GM12878 (cell line): Measurements from ENCODE around the gene MOK. TPM values are rescaled to one million over a fixed set of nuclear protein-coding genes. Genes with fewer than 3 reads are reported as not detected.

Experiments
- ATAC-seq: fragments of 200-7000 bp; cut with Tn5 transposase; 3 replicates; pipeline ENCODE4 v1.9.1; 2020; ENCODE audit warnings: mild to moderate bottlenecking, moderate library complexity
- BruUV-seq: library from RNA; stranded (reverse); fragments of 400-500 nt; replicated peaks from 2 replicates; lab custom pipeline; 2021; lab: Mats Ljungman, UMichigan
- CTCF ChIA-PET: fragments of 300-600 bp; sonication (Branson Sonifier 250); formaldehyde crosslinking; extraction: SDS; loops from one replicate; lab custom pipeline; 2021; ENCODE audit warnings: inconsistent platforms; lab: Yijun Ruan, JAX
- POLR2A ChIA-PET: fragments of 350-600 bp; formaldehyde crosslinking; extraction: SDS; loops from one replicate; lab custom pipeline; 2021; ENCODE audit warnings: inconsistent platforms; lab: Charles Lee
- RAD21 ChIA-PET: fragments of 300-600 bp; sonication (Branson Sonifier 250); formaldehyde crosslinking; loops from one replicate; lab custom pipeline; 2023; ENCODE audit warnings: antibody characterized with exemption; ENCODE audit not compliant: unreplicated experiment; lab: Charles Lee
- SMC1A ChIA-PET: fragments of 300-600 bp; sonication (Branson Sonifier 250); formaldehyde crosslinking; loops from one replicate; lab custom pipeline; 2023; ENCODE audit not compliant: unreplicated experiment, uncharacterized antibody; lab: Charles Lee
- DNase-seq: peaks from one replicate; pipeline ENCODE4 v3.0.0-alpha.2; 2011; ENCODE audit warnings: low read depth, low spot score
- FAIRE-seq: peaks from 3 replicates; lab custom pipeline; 2011; peaks lifted over from hg19 to GRCh38; lab: Jason Lieb, UNC
- H2AFZ ChIP-seq: 2 replicates; pipeline ENCODE4 v1.6.0; 2011; ENCODE audit warnings: low read depth, low read length, control low read depth; ENCODE audit not compliant: control insufficient read depth
- H3K27ac ChIP-seq: 2 replicates; pipeline ENCODE4 v1.5.1; 2011; ENCODE audit warnings: control low read depth; ENCODE audit not compliant: control insufficient read depth, insufficient read depth
- H3K27me3 ChIP-seq, 2 experiments: replicated peaks in 1 of 2; 2 replicates each; pipeline versions ENCODE4 v1.6.0 to v1.6.1; 2011; ENCODE audit warnings: low read length in 1 of 2; ENCODE audit not compliant: control insufficient read depth in 2 of 2, insufficient read depth in 2 of 2
- H3K36me3 ChIP-seq, 2 experiments: 2 replicates each; pipeline ENCODE4 v1.5.1; 2011; ENCODE audit warnings: low read length in 1 of 2; ENCODE audit not compliant: control insufficient read depth in 2 of 2, insufficient read depth in 2 of 2
- H3K4me1 ChIP-seq: 2 replicates; pipeline ENCODE4 v1.6.1; 2011; ENCODE audit warnings: mild to moderate bottlenecking, low read length, moderate library complexity, mixed read lengths; ENCODE audit not compliant: control insufficient read depth, insufficient read depth
- H3K4me2 ChIP-seq: 2 replicates; pipeline ENCODE4 v1.6.0; 2011; ENCODE audit warnings: control low read depth; ENCODE audit not compliant: control insufficient read depth, insufficient read depth
- H3K4me3 ChIP-seq: fragments of 200-600 bp; sonication (generic); 2 replicates; pipeline ENCODE4 v1.5.1; 2016
- H3K79me2 ChIP-seq: 2 replicates; pipeline ENCODE4 v1.6.0; 2011; ENCODE audit warnings: low read length; ENCODE audit not compliant: control insufficient read depth, insufficient read depth
- H3K9ac ChIP-seq: 2 replicates; pipeline ENCODE4 v1.8.0; 2011; ENCODE audit warnings: low read length, control low read depth, mixed read lengths; ENCODE audit not compliant: control insufficient read depth, insufficient read depth
- H3K9me3 ChIP-seq: replicated peaks from 3 replicates; pipeline ENCODE4 v1.5.1; 2011; ENCODE audit warnings: mild to moderate bottlenecking, low read length; ENCODE audit not compliant: control insufficient read depth, insufficient read depth
- H4K20me1 ChIP-seq: 2 replicates; pipeline ENCODE4 v1.6.0; 2011; ENCODE audit not compliant: control insufficient read depth, insufficient read depth
- CHD1 ChIP-seq: IDR thresholded peaks from 2 replicates; pipeline ENCODE4 v1.6.1; 2012; ENCODE audit warnings: low read depth, low read length, improper control_type of control experiment
- E2F8 ChIP-seq: fragments of 450-650 bp; IDR thresholded peaks from 2 replicates; pipeline ENCODE4 v1.6.1; 2018; ENCODE audit warnings: mild to moderate bottlenecking, low read depth, moderate library complexity; ENCODE audit not compliant: partially characterized antibody
- GATAD2B ChIP-seq: fragments of 450-650 bp; conservative IDR thresholded peaks from 2 replicates; pipeline ENCODE4 v1.6.1; 2017; ENCODE audit warnings: low read depth, mild to moderate bottlenecking, moderate library complexity
- JUNB ChIP-seq: IDR thresholded peaks from 2 replicates; pipeline ENCODE4 v1.6.1; 2016; ENCODE audit warnings: antibody characterized with exemption, mild to moderate bottlenecking
- NKRF ChIP-seq: fragments of 450-650 bp; conservative IDR thresholded peaks from 2 replicates; pipeline ENCODE4 v1.6.1; 2017; ENCODE audit warnings: mild to moderate bottlenecking, moderate library complexity
- NR2C1 ChIP-seq: fragments of 450-650 bp; IDR thresholded peaks from 2 replicates; pipeline ENCODE4 v1.6.1; 2017; ENCODE audit warnings: antibody characterized with exemption, mild to moderate bottlenecking, moderate library complexity
- PAX5 ChIP-seq: IDR thresholded peaks from 2 replicates; pipeline ENCODE4 v1.6.1; 2011; ENCODE audit warnings: low read depth, low read length, borderline replicate concordance
- SUZ12 ChIP-seq: fragments of 200-600 bp; sonication (generic); IDR thresholded peaks from one replicate; pipeline ENCODE4 v1.6.1; 2018; ENCODE audit warnings: antibody characterized with exemption, mild to moderate bottlenecking; ENCODE audit not compliant: unreplicated experiment
- TAF1 ChIP-seq: IDR thresholded peaks from 2 replicates; pipeline ENCODE4 v1.6.1; 2011; ENCODE audit warnings: mild to moderate bottlenecking, low read depth, low read length, borderline replicate concordance
- TBL1XR1 ChIP-seq: IDR thresholded peaks from 2 replicates; pipeline ENCODE4 v1.6.1; 2012; ENCODE audit warnings: low read depth, low read length, improper control_type of control experiment
- TCF12 ChIP-seq: IDR thresholded peaks from 2 replicates; pipeline ENCODE4 v1.6.1; 2011; ENCODE audit warnings: low read depth, mild to moderate bottlenecking, low read length
- ZNF592 ChIP-seq: fragments of 450-650 bp; IDR thresholded peaks from 2 replicates; pipeline ENCODE4 v1.6.1; 2017; ENCODE audit warnings: mild to moderate bottlenecking, moderate library complexity
- ZNF622 ChIP-seq: fragments of 450-650 bp; IDR thresholded peaks from 2 replicates; pipeline ENCODE4 v1.6.1; 2017; ENCODE audit warnings: mild to moderate bottlenecking, inconsistent platforms
- WGBS: methylation state at CpG from one replicate; pipeline ENCODE4 v1.1.6; 2016; ENCODE audit warnings: low lambda C conversion rate; ENCODE audit not compliant: insufficient replicate concordance, insufficient coverage; ENCODE audit errors: missing lambda C conversion rate; 5-methylcytosine and 5-hydroxymethylcytosine counted together
- in situ Hi-C: fragments of 300-500 bp; cut with MboI; formaldehyde crosslinking; loops from 9 replicates; pipeline ENCODE4 v1.14.3; 2018; ENCODE audit warnings: mixed read lengths
- intact Hi-C: fragments of 100-400 bp; cut with micrococcal nuclease; formaldehyde crosslinking; loops from one replicate; pipeline ENCODE4 v1.14.2; 2022; ENCODE audit not compliant: unreplicated experiment
- polyA plus RNA-seq, 11 experiments: library from polyadenylated mRNA; depleted of rRNA in 4 of 11; unstranded in 6 of 11; stranded (reverse) in 5 of 11; fragments of >200 nt; fragmentation: Nextera tagmentation in 4 of 11; fragmentation: Illumina TruSeq in 1 of 11; extraction: Ambion mirVana in 4 of 11; extraction: Trizol in 1 of 11; gene quantifications; 1 replicate in 1 of 11; 2 replicates in 10 of 11; pipeline versions ENCODE4 v1.2.1 to v1.2.3, GENCODE V29; 2011 to 2016; ENCODE audit warnings: inconsistent platforms in 2 of 11, missing spikeins in 2 of 11, low read depth in 1 of 11
- total RNA-seq, 4 experiments: library from RNA; depleted of rRNA in 3 of 4; stranded (reverse); fragments of >200 nt in 3 of 4; fragmentation: Illumina TruSeq in 1 of 4; extraction: Trizol in 1 of 4; gene quantifications; 2 replicates each; pipeline versions ENCODE4 v1.2.1 to v1.2.3, GENCODE V29; 2013 to 2021

MOK gene
- total and polyA plus RNA-seq, 10 of the 15 experiments (the other 5 are each of a cell fraction or from before 2014, with no cell fraction given): 0.10 to 3.0 (median 1.4) TPM

GRCh38 chr14:102320671-102321455, 15.9 kb upstream of the MOK start:
- ChIA-PET POLR2A (no interaction called here), SMC1A (interaction anchor here (0.5 to 1.6 kb wide), 4 partner anchors 16 to 201 kb away, joined by 3 read pairs; partner anchors contain the start of gene MOK), RAD21 (interaction anchor here (0.7 to 1.5 kb wide), 2 partner anchors 16 to 195 kb away, joined by 3 read pairs; partner anchors contain the start of gene MOK), CTCF (interaction anchor here (0.5 to 1.1 kb wide), 4 partner anchors 15 to 350 kb away, joined by 3 to 4 read pairs (median 4); no protein-coding TSS in a partner anchor)
- ATAC-seq: no peak
- Histone ChIP-seq H3K9ac (peak overlapping the region; percentile 88), H3K27me3 (no peaks in the 10 kb centered on the region), H3K4me1 (peaks cover 18% of the 10 kb centered on the region), H3K4me2 (peak overlapping the region; percentile 95), H3K79me2 (peaks cover 14% of the 10 kb centered on the region), H3K36me3 (no peaks in the 10 kb centered on the region), H2AFZ (peak overlapping the region; percentile 68), H3K9me3 (no peaks in the 10 kb centered on the region), H3K4me3 (peak overlapping the region; percentile 97), H4K20me1 (no peaks in the 10 kb centered on the region), H3K27ac (peak overlapping the region; percentile 72; the same call in 1 of the 2 replicates)
- in situ Hi-C loops: loop anchor here (25.0 kb wide), 1 partner anchor 559 kb away; the partner anchor contains the start of gene PPP2R5C
- FAIRE-seq: no peak
- DNase-seq: no peak
- intact Hi-C loops: no loop called here
- 98% methylated on average over 17 of the region's 17 CpGs for WGBS
- no peak for TF ChIP-seq GATAD2B
- TF ChIP-seq TAF1: no peak
- no peak for TF ChIP-seq TBL1XR1
- TF ChIP-seq SUZ12: no peak
- TF ChIP-seq E2F8: no peak
- TF ChIP-seq NKRF: no peak
- TF ChIP-seq PAX5: no peak
- TF ChIP-seq TCF12: no peak
- TF ChIP-seq NR2C1: no peak
- no peak for TF ChIP-seq CHD1
- TF ChIP-seq ZNF622: no peak
- no peak for TF ChIP-seq JUNB
- TF ChIP-seq ZNF592: no peak
- BruUV-seq: TSS peak; percentile 80
